OCI-LY3 (cell line): Measurements from ENCODE around the gene ITGA2.

Experiments
- H2AFZ ChIP-seq: fragments of 200-600, 300-600 bp; shearing (Covaris generic); 2 replicates; pipeline ENCODE4 v1.6.0; 2014; ENCODE audit warnings: antibody characterized with exemption, low read depth, low read length
- H3K27ac ChIP-seq: fragments of 200-600, 300-600 bp; sonication (generic); 2 replicates; pipeline ENCODE4 v1.5.1; 2014; ENCODE audit warnings: mild to moderate bottlenecking, low read length, moderate library complexity, mixed read lengths
- H3K27me3 ChIP-seq: fragments of 200-600, 300-600 bp; sonication (generic); 2 replicates; pipeline ENCODE4 v1.6.1; 2014; ENCODE audit warnings: low read depth, low read length, mixed read lengths
- H3K36me3 ChIP-seq: fragments of 200-600, 300-600 bp; sonication (generic); replicated peaks from 2 replicates; pipeline ENCODE3; 2014; ENCODE audit warnings: low read depth, low read length, mixed read lengths
- H3K4me1 ChIP-seq: fragments of 300-600, 200-600 bp; sonication (generic); 2 replicates; pipeline ENCODE4 v1.6.1; 2014; ENCODE audit warnings: low read length, mixed read lengths
- H3K4me2 ChIP-seq: fragments of 200-600, 300-600 bp; sonication (generic); 2 replicates; pipeline ENCODE4 v1.6.1; 2014; ENCODE audit warnings: low read length, mixed read lengths
- H3K4me3 ChIP-seq: fragments of 300-600, 200-600 bp; sonication (generic); 2 replicates; pipeline ENCODE4 v1.5.1; 2014; ENCODE audit warnings: antibody characterized with exemption, mild to moderate bottlenecking, low read length, moderate library complexity
- H3K79me2 ChIP-seq: fragments of 300-600, 200-600 bp; shearing (Covaris generic); 2 replicates; pipeline ENCODE4 v1.6.1; 2014; ENCODE audit warnings: mild to moderate bottlenecking, low read length, mixed read lengths
- H3K9ac ChIP-seq: fragments of 300-600, 200-600 bp; shearing (Covaris generic); 2 replicates; pipeline ENCODE4 v1.6.0; 2014; ENCODE audit warnings: mild to moderate bottlenecking, low read length, moderate library complexity
- H3K9me3 ChIP-seq: fragments of 200-600, 300-600 bp; shearing (Covaris generic); 2 replicates; pipeline ENCODE4 v1.6.1; 2014; ENCODE audit warnings: low read length, mixed read lengths; ENCODE audit not compliant: insufficient read depth
- H4K20me1 ChIP-seq: fragments of 200-600, 300-600 bp; sonication (generic); 2 replicates; pipeline ENCODE4 v1.6.1; 2016; ENCODE audit warnings: low read length, mixed read lengths; ENCODE audit not compliant: insufficient read depth
- CTCF ChIP-seq: fragments of 200-600, 300-600 bp; sonication (generic); IDR thresholded peaks from 2 replicates; pipeline ENCODE4 v1.5.1; 2014; ENCODE audit warnings: antibody characterized with exemption, low read length, low read depth
- EZH2phosphoT487 ChIP-seq: fragments of 200-600 bp; shearing (Covaris generic); IDR thresholded peaks from 2 replicates; pipeline ENCODE4 v1.6.1; 2018; ENCODE audit warnings: antibody characterized with exemption, mixed run types, low read depth

The ITGA2 gene

GRCh38 chr5:53059281-53059680, 70.1 kb downstream of the ITGA2 start:
- Histone ChIP-seq H3K4me3 (no peak overlapping the region), H4K20me1 (no peaks in the 10 kb centered on the region), H3K27me3 (no peaks in the 10 kb centered on the region), H3K9ac (no peak overlapping the region), H3K4me2 (no peak overlapping the region), H3K9me3 (no peaks in the 10 kb centered on the region), H3K4me1 (no peaks in the 10 kb centered on the region), H3K79me2 (no peaks in the 10 kb centered on the region), H3K27ac (no peak overlapping the region), H3K36me3 (peaks cover 22% of the 10 kb centered on the region), H2AFZ (no peak overlapping the region)
- TF ChIP-seq CTCF, result no peak
- TF ChIP-seq EZH2phosphoT487, result no peak

DNA sequence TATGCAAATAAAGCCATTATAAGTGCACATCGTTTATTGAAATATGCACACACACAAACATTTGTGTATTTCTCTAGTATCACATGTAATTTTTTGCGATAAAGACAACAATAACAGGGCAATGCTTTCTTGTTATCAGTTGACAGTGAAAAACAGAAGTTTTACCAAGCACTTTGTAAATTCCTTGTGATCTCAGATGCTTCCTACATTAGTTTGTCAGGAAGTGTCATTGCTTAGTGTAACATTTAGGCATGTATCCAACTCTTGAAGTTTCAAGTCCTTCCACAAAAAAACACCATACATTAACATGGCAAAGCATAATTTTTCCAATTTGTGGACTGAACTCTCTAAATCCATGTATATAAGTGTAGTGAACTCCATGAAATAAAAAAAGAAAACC, 74.0 kb downstream of the ITGA2 start:
- H3K79me2 ChIP-seq, result no peaks in the 10 kb centered on the region
- TF ChIP-seq EZH2phosphoT487 (no peak), CTCF (no peak)
- H2AFZ ChIP-seq, result no peak overlapping the region
- H3K4me1 ChIP-seq, result no peaks in the 10 kb centered on the region
- peaks cover 42% of the 10 kb centered on the region for H3K36me3 ChIP-seq
- no peak overlapping the region for H3K27ac ChIP-seq
- H4K20me1 ChIP-seq, result no peaks in the 10 kb centered on the region
- no peaks in the 10 kb centered on the region for H3K27me3 ChIP-seq
- no peak overlapping the region for H3K4me3 ChIP-seq
- no peak overlapping the region for H3K9ac ChIP-seq
- no peaks in the 10 kb centered on the region for H3K9me3 ChIP-seq
- H3K4me2 ChIP-seq, result no peak overlapping the region

GRCh38 chr5:53063791-53064190, 74.6 kb downstream of the ITGA2 start:
- Histone ChIP-seq H4K20me1 (no peaks in the 10 kb centered on the region), H3K79me2 (no peaks in the 10 kb centered on the region), H3K27ac (no peak overlapping the region), H3K27me3 (no peaks in the 10 kb centered on the region), H3K9ac (no peak overlapping the region), H3K36me3 (peaks cover 41% of the 10 kb centered on the region), H3K9me3 (no peaks in the 10 kb centered on the region), H3K4me3 (no peak overlapping the region), H3K4me1 (no peaks in the 10 kb centered on the region), H3K4me2 (no peak overlapping the region), H2AFZ (no peak overlapping the region)
- TF ChIP-seq EZH2phosphoT487 (no peak), CTCF (no peak)

- no peak overlapping the region for H2AFZ ChIP-seq
- no peak overlapping the region for H3K27ac ChIP-seq
- no peak overlapping the region for H3K4me3 ChIP-seq
- H3K27me3 ChIP-seq, result no peaks in the 10 kb centered on the region
- H3K9me3 ChIP-seq, result no peaks in the 10 kb centered on the region
- H3K36me3 ChIP-seq, result peaks cover 38% of the 10 kb centered on the region
- no peak overlapping the region for H3K9ac ChIP-seq
- no peak overlapping the region for H3K4me2 ChIP-seq
- H4K20me1 ChIP-seq, result no peaks in the 10 kb centered on the region
- TF ChIP-seq CTCF, result no peak
- TF ChIP-seq EZH2phosphoT487, result no peak
- no peaks in the 10 kb centered on the region for H3K79me2 ChIP-seq
- no peaks in the 10 kb centered on the region for H3K4me1 ChIP-seq
Observed at GRCh38 chr5:53066088-53066487, 76.9 kb downstream of the ITGA2 start.
